Activated CD4-positive, alpha-beta T cell treated with anti-CD3 and anti-CD28 coated beads for 24 hours (primary cell): ENCODE results near the gene GPATCH4.

Experiments
- DNase-seq, 2 donors: peaks; one replicate each; pipeline ENCODE4 v3.0.0-alpha.2; 2020; ENCODE audit warnings: low read depth in 2 of 2

The GPATCH4 gene

DNA sequence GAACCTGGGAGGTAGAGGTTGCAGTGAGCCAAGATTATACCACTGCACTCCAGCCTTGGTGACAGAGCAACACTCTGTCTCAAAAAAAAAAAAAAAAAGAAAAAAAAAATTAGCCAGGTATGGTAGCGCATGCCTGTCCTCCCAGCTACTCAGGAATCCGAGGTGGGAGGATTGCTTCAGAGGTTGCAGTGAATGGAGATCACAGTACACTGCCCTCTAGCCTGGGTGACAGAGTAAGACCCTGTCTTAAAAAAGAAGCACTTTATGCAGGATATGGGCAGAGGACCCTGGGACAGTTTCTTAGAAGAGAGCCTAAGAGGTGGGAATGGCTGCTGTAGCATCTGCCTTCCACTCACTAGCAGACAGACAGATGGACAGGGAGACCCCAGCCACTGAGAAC is 51.9 kb downstream of the GPATCH4 start:
- no peak for DNase-seq

DNA sequence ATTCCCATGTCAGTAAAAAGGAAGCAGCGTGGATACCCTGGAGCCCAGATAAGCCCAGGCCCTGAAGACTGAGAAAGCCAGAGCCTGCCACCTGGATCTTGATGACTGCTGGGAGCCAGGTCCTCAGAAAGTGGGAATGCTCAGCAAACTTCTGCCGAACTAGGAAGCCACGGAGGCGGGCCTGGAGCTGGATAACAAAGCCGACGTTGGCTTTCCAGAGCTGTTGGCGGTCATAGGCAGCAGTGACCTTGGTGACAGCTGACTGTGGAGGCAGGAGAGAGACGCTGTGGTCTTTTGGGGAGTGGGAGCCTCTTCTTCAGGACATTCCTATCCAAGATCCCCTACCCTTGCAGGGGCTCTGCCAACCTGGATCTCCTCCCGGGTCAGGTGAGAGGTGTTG is 53.3 kb downstream of the GPATCH4 start:
- no peak for DNase-seq

DNA sequence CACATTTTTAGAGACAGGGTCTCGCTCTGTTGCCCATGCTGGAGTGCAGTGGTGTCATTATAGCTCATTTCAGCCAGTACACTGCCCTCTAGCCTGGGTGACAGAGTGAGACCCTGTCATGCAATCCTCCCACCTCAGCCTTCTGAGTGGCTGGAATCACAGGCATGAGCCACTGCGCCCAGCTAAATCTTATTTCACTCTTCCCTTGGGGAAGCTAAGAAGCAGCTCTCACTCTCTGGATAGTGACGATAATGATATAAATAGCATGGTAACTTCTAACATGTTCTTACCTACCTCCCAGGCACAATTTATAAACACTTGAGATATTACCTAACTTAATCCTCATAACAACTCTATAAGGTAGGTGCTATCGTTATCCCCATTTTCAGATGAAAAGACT is 53.8 kb downstream of the GPATCH4 start:
- DNase-seq, result no peak

DNA sequence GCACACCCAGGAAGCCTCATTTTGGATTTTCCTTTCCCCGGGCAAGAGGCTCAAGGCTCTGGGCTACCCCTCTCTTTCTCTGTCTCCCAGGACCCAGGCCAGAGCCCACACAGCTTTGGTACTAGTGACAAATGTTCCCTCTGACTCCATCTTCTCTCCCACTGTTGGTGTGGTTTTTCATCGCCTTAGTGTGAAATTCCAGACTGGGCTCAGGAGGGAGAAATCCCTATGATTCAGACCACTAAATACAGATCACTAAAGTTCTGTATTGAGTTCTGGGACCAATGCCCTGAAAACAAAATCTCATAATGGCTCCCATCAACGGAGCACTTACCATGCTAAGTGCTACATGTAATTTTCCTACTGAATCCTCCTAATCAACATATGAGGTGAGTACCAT is 55.0 kb downstream of the GPATCH4 start:
- DNase-seq, result no peak

DNA sequence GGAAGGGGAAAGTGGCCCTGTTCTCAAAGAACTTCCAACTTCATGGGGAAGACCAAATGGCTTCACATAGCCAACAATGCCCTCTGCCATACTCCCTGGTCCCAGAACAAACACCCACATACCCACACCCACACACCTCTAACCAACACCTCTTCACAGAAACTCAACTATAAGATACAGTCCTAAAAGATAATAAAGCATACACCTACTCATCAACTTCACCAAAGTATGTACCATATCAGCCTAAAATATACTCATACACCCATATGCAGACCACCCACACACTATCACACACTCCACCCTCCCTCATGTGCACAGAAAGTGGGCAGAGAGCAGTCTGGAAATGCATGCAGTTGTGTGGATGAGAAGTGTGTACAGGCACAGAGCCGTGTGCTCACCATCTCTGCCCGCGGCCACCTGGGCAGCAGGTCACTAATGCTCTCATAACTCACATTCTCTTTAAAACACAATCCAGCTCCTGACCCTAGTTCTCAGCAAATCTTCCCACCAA is 56.6 kb downstream of the GPATCH4 start:
- no peak for DNase-seq
